ENCODE measurements around the gene LIPG. TPM values are rescaled to one million over a fixed set of nuclear protein-coding genes. Genes with fewer than 3 reads are reported as not detected.

Gene LIPG
- total and polyA plus RNA-seq, 2 of the 13 experiments (the other 11 are each of a cell fraction or from before 2014, with no cell fraction given) = 0.96 to 10.8 TPM

- TF ChIP-seq SP1 (IDR thresholded peaks at IDR 0.05) = no peak
- TF ChIP-seq SP1 (CRISPR knock-in tag; IDR thresholded peaks at IDR 0.05) = no peak
- peak; percentile 30; the same call in 1 of the 2 replicates for TF ChIP-seq NR2F6 (IDR thresholded peaks at IDR 0.05)
- 0 out of 2 replicates have a peak, but pooled peaks have one; percentile 12 for TF ChIP-seq NR2F6 (CRISPR knock-in tag; IDR thresholded peaks at IDR 0.05)
- peak; percentile 76 for TF ChIP-seq NCOR1 (IDR thresholded peaks at IDR 0.05; ENCODE audit: borderline replicate concordance, low read length)
- TF ChIP-seq ZNF331 (CRISPR knock-in tag; IDR thresholded peaks at IDR 0.05) = no peak
- TF ChIP-seq ZNF644 (CRISPR knock-in tag; IDR thresholded peaks at IDR 0.05; ENCODE audit: low read depth) = peak; percentile 59; the same call in 1 of the 2 replicates
- peak; percentile 23; the same call in 1 of the 2 replicates for TF ChIP-seq AHDC1 (CRISPR knock-in tag; IDR thresholded peaks at IDR 0.05; ENCODE audit: borderline replicate concordance)
- no peak for TF ChIP-seq STAT5B (CRISPR knock-in tag; IDR thresholded peaks at IDR 0.05)
- TF ChIP-seq SNAI1 (CRISPR knock-in tag; IDR thresholded peaks at IDR 0.05; ENCODE audit: borderline replicate concordance) = no peak
- TF ChIP-seq ZNF430 (CRISPR knock-in tag; IDR thresholded peaks at IDR 0.05) = no peak
- TF ChIP-seq CREB1 (IDR thresholded peaks at IDR 0.05) = no peak
- TF ChIP-seq CREB1 (CRISPR knock-in tag; IDR thresholded peaks at IDR 0.05) = peak; percentile 22; the same call in 1 of the 2 replicates
- no peak for TF ChIP-seq SUZ12 (IDR thresholded peaks at IDR 0.05; ENCODE audit: low read depth, low read length)
- no peak for TF ChIP-seq ZBTB20 (CRISPR knock-in tag; IDR thresholded peaks at IDR 0.05; ENCODE audit: borderline replicate concordance, low read depth)
- no peak; the same call in 1 of the 2 replicates for TF ChIP-seq ZFP91 (CRISPR knock-in tag; IDR thresholded peaks at IDR 0.05; ENCODE audit: borderline replicate concordance)
- TF ChIP-seq NFIC (IDR thresholded peaks at IDR 0.05; ENCODE audit: low read length) = peak; percentile 24; the same call in 1 of the 2 replicates
- peak; percentile 40; the same call in 1 of the 2 replicates for TF ChIP-seq HOXA3 (CRISPR knock-in tag; IDR thresholded peaks at IDR 0.05)
- no peak for TF ChIP-seq KLF9 (CRISPR knock-in tag; IDR thresholded peaks at IDR 0.05; ENCODE audit: low read depth)
- TF ChIP-seq YY1 (IDR thresholded peaks at IDR 0.05; ENCODE audit: insufficient read depth, insufficient replicate concordance, low read depth, low read length) = no peak
- no peak for TF ChIP-seq SAFB2 (CRISPR knock-in tag; IDR thresholded peaks at IDR 0.05; ENCODE audit: borderline replicate concordance, low read depth)
- TF ChIP-seq BORCS8-MEF2B (CRISPR knock-in tag; IDR thresholded peaks at IDR 0.05) = 0 out of 2 replicates have a peak, but pooled peaks have one; percentile 31
- no peak for TF ChIP-seq ZNF597 (CRISPR knock-in tag; IDR thresholded peaks at IDR 0.05)
- 0 out of 2 replicates have a peak, but pooled peaks have one; percentile 48 for TF ChIP-seq HDAC2 (CRISPR knock-in tag; IDR thresholded peaks at IDR 0.05)
Measured at GRCh38 chr18:49638209-49638785, 76.4 kb downstream of the LIPG start (continued).
